Right lobe of liver (tissue), 4 donors: ENCODE results near the gene BMF.

Source experiments
- CTCF ChIP-seq, 4 donors: fragments of 200-600 bp in 3 of 4; fragments of 450-650 bp in 1 of 4; IDR thresholded peaks; one replicate each; pipeline versions ENCODE4 v1.5.1 to v1.8.0; 2016 to 2022; ENCODE audit warnings: antibody characterized with exemption in 4 of 4, mild to moderate bottlenecking in 2 of 4
- POLR2A ChIP-seq: fragments of 450-650 bp; IDR thresholded peaks from one replicate; pipeline ENCODE4 v1.6.1; 2017; ENCODE audit warnings: antibody characterized with exemption, mild to moderate bottlenecking
- donor health status: DM: no; HTN: no; CAD: no.
- donor health status: DM: no; HTN: no; CAD: no.
- donor health status: DM: no; HTN: yes; CAD: no.

GRCh38 chr15:40100947-40101905 lies 7.5 kb downstream of the BMF start:
- TF ChIP-seq CTCF (IDR thresholded peaks at IDR 0.05), result no peak
- no peak for TF ChIP-seq POLR2A
